DOHH2 (cell line): ENCODE data around the gene PCDHGC5.

Experiments
- H3F3A ChIP-seq: fragments of 200-600 bp; sonication (generic), shearing (Covaris generic); 2 replicates; pipeline ENCODE4 v1.6.0; 2016; ENCODE audit warnings: antibody characterized with exemption, mild to moderate bottlenecking; ENCODE audit not compliant: control insufficient read depth, insufficient read depth
- H3K27ac ChIP-seq: fragments of 200-600 bp; sonication (generic); 2 replicates; pipeline ENCODE4 v1.5.1; 2014; ENCODE audit warnings: low read depth, mild to moderate bottlenecking, low read length, moderate library complexity
- H3K27me3 ChIP-seq: fragments of 200-600 bp; sonication (generic); 2 replicates; pipeline ENCODE4 v1.6.1; 2014; ENCODE audit warnings: mild to moderate bottlenecking, low read length, mixed read lengths; ENCODE audit not compliant: control insufficient read depth
- H3K36me3 ChIP-seq: fragments of 200-600 bp; sonication (generic); 2 replicates; pipeline ENCODE4 v1.6.1; 2014; ENCODE audit warnings: mild to moderate bottlenecking, low read length, moderate library complexity, mixed read lengths; ENCODE audit not compliant: control insufficient read depth
- H3K4me1 ChIP-seq: fragments of 200-600 bp; sonication (generic); 2 replicates; pipeline ENCODE4 v1.6.1; 2014; ENCODE audit warnings: mild to moderate bottlenecking, low read length, mixed read lengths; ENCODE audit not compliant: control insufficient read depth
- H3K4me2 ChIP-seq: fragments of 200-600 bp; sonication (generic); 2 replicates; pipeline ENCODE4 v1.6.0; 2014; ENCODE audit warnings: mild to moderate bottlenecking, low read length, moderate library complexity
- H3K4me3 ChIP-seq: fragments of 200-600 bp; sonication (generic); 2 replicates; pipeline ENCODE4 v1.5.1; 2014; ENCODE audit warnings: mild to moderate bottlenecking, low read length, mixed read lengths
- H3K79me2 ChIP-seq: fragments of 200-600 bp; sonication (generic); 2 replicates; pipeline ENCODE4 v1.6.1; 2014; ENCODE audit warnings: mild to moderate bottlenecking, low read length, mixed read lengths; ENCODE audit not compliant: control insufficient read depth
- H3K9me2 ChIP-seq: fragments of 200-600 bp; sonication (generic); replicated peaks from 2 replicates; pipeline ENCODE4 v1.6.1; 2014; ENCODE audit warnings: mild to moderate bottlenecking, low read length, mixed read lengths; ENCODE audit not compliant: control insufficient read depth
- H3K9me3 ChIP-seq: fragments of 200-600 bp; sonication (generic); 2 replicates; pipeline ENCODE4 v1.6.1; 2014; ENCODE audit warnings: antibody characterized with exemption, low read length, mixed read lengths; ENCODE audit not compliant: control insufficient read depth, insufficient read depth
- H4K20me1 ChIP-seq: fragments of 200-600 bp; sonication (generic); 2 replicates; pipeline ENCODE4 v1.6.0; 2014; ENCODE audit warnings: low read depth, mild to moderate bottlenecking, antibody characterized with exemption, low read length, moderate library complexity; ENCODE audit not compliant: control insufficient read depth, insufficient read depth
- EZH2phosphoT487 ChIP-seq: fragments of 200-600 bp; sonication (generic); IDR thresholded peaks from 2 replicates; pipeline ENCODE4 v1.6.1; 2017; ENCODE audit warnings: borderline replicate concordance, mild to moderate bottlenecking, antibody characterized with exemption, low read length, moderate library complexity, mixed read lengths
- TF ChIP-seq, protein P1 (sequence below): fragments of 200-600 bp; sonication (generic); IDR thresholded peaks from one replicate; pipeline ENCODE4 v1.5.1; 2014; ENCODE audit warnings: antibody characterized with exemption, mild to moderate bottlenecking, low read depth, low read length; ENCODE audit not compliant: poor library complexity, severe bottlenecking

Gene PCDHGC5

DNA sequence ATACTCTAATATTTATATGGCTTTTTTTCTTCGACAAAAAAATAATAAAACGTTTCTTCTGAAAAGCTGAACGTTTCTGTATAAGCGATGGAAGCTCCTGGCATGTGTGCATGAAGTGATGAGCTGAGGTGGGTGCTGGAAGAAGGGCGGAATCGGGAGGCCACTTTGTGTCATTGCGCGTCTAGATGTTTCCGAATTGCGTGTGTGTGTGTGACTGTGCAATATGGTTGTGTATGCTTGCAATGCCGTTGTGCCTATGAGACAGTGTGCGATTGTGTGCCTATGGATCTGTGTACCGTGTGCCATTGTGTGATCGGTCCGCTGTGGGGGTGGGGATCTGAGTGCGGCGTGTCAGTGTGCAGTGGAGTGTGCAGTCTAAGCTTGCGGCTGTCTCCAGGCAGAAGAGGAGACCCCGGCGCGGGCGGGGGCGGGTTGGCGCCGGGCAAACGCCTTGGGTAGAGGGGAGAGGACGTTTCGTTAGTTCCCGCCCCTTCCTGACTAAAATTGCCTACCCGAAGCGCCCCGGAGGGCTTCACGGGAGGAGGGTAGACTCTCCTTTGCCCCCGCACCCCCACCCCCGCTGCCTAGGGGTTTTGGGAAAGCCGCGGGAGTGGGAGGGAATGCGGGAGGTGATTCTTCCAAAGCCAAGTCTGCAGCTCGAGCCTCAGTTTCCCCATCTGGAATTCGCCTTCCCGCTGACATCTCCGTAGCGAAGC lies 24.2 kb downstream of the PCDHGC5 start:
- Histone ChIP-seq H3K27ac (peak overlapping the region; percentile 100), H4K20me1 (no peaks in the 10 kb centered on the region), H3K79me2 (peaks cover 23% of the 10 kb centered on the region), H3K4me1 (peaks cover 94% of the 10 kb centered on the region), H3K9me2 (no peaks in the 10 kb centered on the region), H3K9me3 (no peaks in the 10 kb centered on the region), H3K36me3 (peaks cover 82% of the 10 kb centered on the region), H3K27me3 (no peaks in the 10 kb centered on the region), H3F3A (peaks cover 51% of the 10 kb centered on the region), H3K4me2 (peak overlapping the region; percentile 97), H3K4me3 (peak overlapping the region; percentile 79)
- TF ChIP-seq, protein P1, sequence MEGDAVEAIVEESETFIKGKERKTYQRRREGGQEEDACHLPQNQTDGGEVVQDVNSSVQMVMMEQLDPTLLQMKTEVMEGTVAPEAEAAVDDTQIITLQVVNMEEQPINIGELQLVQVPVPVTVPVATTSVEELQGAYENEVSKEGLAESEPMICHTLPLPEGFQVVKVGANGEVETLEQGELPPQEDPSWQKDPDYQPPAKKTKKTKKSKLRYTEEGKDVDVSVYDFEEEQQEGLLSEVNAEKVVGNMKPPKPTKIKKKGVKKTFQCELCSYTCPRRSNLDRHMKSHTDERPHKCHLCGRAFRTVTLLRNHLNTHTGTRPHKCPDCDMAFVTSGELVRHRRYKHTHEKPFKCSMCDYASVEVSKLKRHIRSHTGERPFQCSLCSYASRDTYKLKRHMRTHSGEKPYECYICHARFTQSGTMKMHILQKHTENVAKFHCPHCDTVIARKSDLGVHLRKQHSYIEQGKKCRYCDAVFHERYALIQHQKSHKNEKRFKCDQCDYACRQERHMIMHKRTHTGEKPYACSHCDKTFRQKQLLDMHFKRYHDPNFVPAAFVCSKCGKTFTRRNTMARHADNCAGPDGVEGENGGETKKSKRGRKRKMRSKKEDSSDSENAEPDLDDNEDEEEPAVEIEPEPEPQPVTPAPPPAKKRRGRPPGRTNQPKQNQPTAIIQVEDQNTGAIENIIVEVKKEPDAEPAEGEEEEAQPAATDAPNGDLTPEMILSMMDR = no peak
- no peak for TF ChIP-seq EZH2phosphoT487

DNA sequence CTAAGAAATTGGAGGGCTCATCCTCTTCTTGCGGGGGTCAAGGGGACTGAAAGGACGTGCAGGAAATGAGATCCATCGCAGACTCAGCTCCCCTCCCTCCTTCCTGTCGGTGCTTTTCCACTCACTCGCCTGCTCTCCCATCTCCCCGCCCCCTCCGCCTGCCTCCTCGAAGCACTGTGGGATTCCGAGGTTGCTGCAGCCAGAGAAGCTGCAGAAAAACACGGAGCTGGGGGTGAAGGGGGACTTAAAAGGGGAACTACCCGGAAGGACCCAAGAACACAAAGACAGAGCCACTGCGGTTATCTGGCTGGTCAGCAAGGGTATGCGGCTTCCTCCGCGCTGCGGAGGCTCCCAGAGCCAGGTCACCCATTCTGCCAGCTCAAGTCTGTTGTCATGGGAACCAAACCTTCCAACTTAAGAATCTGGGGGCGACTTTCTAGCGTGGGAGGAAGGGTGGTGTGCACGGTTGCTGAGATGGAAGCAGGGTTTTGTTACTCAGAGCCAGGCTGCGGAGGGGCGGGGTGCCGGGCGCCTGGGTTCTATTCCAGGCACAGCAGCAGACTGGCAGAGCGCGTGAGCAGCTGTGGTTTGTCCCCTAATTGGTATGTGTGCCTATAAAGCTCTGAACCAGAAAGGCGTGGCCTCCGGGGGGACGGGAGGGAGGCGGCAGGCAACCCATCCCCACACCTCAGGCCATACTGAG lies 24.9 kb downstream of the PCDHGC5 start:
- Histone ChIP-seq H3K4me2 (peak overlapping the region; percentile 97), H3K9me3 (no peaks in the 10 kb centered on the region), H3K9me2 (no peaks in the 10 kb centered on the region), H3K27me3 (no peaks in the 10 kb centered on the region), H3K36me3 (peaks cover 80% of the 10 kb centered on the region), H4K20me1 (no peaks in the 10 kb centered on the region), H3F3A (peaks cover 45% of the 10 kb centered on the region), H3K4me1 (peaks cover 87% of the 10 kb centered on the region), H3K79me2 (peaks cover 23% of the 10 kb centered on the region), H3K4me3 (peak overlapping the region; percentile 79), H3K27ac (peak overlapping the region; percentile 100)
- no peak for TF ChIP-seq EZH2phosphoT487
- TF ChIP-seq, protein P1 = no peak

DNA sequence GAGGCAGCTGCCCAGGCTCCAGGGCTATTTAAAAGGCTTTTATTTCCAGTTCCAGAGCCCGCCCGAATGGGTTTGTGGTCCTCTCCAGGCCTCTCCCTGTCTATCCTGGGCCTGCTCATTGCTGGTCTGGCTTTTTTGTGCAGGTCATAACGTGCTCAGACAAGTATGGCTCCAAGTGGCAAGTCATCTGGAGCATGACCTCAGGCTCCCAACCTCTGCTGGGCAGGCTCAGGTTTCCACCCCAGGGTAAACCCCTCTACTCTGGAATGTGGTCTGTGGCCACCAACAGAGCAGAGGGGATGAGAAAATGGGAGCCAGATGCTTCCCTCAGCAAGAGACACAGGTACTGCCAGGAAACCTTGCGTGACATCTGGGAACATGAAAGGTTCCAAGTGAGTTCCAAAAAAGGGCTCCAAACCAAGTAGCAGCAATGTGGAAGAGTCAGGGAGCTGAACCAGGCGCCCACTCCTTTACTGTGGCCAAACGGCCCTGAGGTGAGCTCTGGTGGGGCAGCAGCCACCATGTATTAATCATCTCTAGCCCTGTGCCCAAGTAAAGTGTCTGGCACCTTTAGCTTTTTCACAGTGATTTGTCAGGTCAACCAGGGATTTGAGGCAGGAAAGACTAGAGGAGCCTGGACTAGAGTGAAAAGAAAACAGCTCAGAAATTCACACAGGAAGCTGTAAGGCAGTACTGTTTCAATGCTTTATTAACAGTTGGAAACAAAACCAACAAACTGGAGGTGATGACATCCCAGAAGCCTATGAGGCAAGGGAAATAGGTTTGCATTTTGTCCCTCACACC lies 25.7 kb downstream of the PCDHGC5 start:
- no peaks in the 10 kb centered on the region for H3K27me3 ChIP-seq
- peak overlapping the region; percentile 97 for H3K4me2 ChIP-seq
- H3K79me2 ChIP-seq = peaks cover 19% of the 10 kb centered on the region
- H4K20me1 ChIP-seq = no peaks in the 10 kb centered on the region
- no peaks in the 10 kb centered on the region for H3K9me2 ChIP-seq
- H3K27ac ChIP-seq = peak overlapping the region; percentile 100
- peak overlapping the region; percentile 79 for H3K4me3 ChIP-seq
- peaks cover 39% of the 10 kb centered on the region for H3F3A ChIP-seq
- peaks cover 81% of the 10 kb centered on the region for H3K36me3 ChIP-seq
- TF ChIP-seq EZH2phosphoT487 = no peak
- TF ChIP-seq, protein P1 = no peak
- H3K4me1 ChIP-seq = peaks cover 80% of the 10 kb centered on the region
- H3K9me3 ChIP-seq = no peaks in the 10 kb centered on the region
